ENCODE results near the gene BCAS3. TPM values are rescaled to one million over a fixed set of nuclear protein-coding genes. Genes with fewer than 3 reads are reported as not detected.

Gene BCAS3
- total RNA-seq, 2 experiments from 2014 or later: 20.1 to 31.8 TPM

- ChIA-PET CTCF (no interaction called here), POLR2A (no interaction called here)
- Mint-ChIP-seq H3K9me3 (no peaks in the 10 kb centered on the region), H3K27ac (no peak overlapping the region), H3K36me3 (ENCODE audit: low read depth) (no peaks in the 10 kb centered on the region), H3K4me3 (no peak overlapping the region), H3K4me1 (ENCODE audit: low read depth) (no peaks in the 10 kb centered on the region), H3K27me3 (no peaks in the 10 kb centered on the region)
- no peaks in the 10 kb centered on the region for H3K27me3 ChIP-seq (ENCODE audit: control insufficient read depth in 1 of 2, insufficient read depth in 2 of 2, low read length in 2 of 2)
- no peaks in the 10 kb centered on the region for H3K4me1 ChIP-seq (ENCODE audit: insufficient read depth, low read length)
- DNase-seq (no peak), ATAC-seq (ENCODE audit: poor library complexity) (no peak)
- H3K27ac ChIP-seq (ENCODE audit: low read depth in 1 of 2, low read length in 2 of 2): no peak overlapping the region
- no peak overlapping the region for H3K4me3 ChIP-seq (ENCODE audit: low read length)
- TF ChIP-seq CTCF (IDR thresholded peaks at IDR 0.05): no peak
- H3K9me3 ChIP-seq (ENCODE audit: control insufficient read depth in 1 of 2, insufficient read depth in 1 of 2, low read length in 2 of 2): no peaks in the 10 kb centered on the region
- intact Hi-C loops (cut with DNase I, micrococcal nuclease): no loop called here
- H3K36me3 ChIP-seq (ENCODE audit: insufficient read depth, low read length): no peaks in the 10 kb centered on the region
Measured at GRCh38 chr17:61179380-61179806, 501.7 kb downstream of the BCAS3 start.

- H3K9me3 Mint-ChIP-seq: no peaks in the 10 kb centered on the region
- no peak overlapping the region for H3K4me3 ChIP-seq (ENCODE audit: low read length)
- no peak for DNase-seq
- no peaks in the 10 kb centered on the region for H3K36me3 Mint-ChIP-seq (ENCODE audit: low read depth)
- intact Hi-C loops (cut with DNase I, micrococcal nuclease): loop anchor here in 1 of 2 experiments (10.0 kb wide), 1 partner anchor 89 kb away; no protein-coding TSS in a partner anchor
- no peak overlapping the region for H3K27ac ChIP-seq (ENCODE audit: low read depth in 1 of 2, low read length in 2 of 2)
- H3K4me1 Mint-ChIP-seq (ENCODE audit: low read depth): no peaks in the 10 kb centered on the region
- ChIA-PET POLR2A (no interaction called here), CTCF (interaction anchor here (0.5 kb wide), 1 partner anchor 47 kb away, joined by 3 read pairs; no protein-coding TSS in a partner anchor)
- H3K4me3 Mint-ChIP-seq: no peak overlapping the region
- no peaks in the 10 kb centered on the region for H3K27me3 ChIP-seq (ENCODE audit: control insufficient read depth in 1 of 2, insufficient read depth in 2 of 2, low read length in 2 of 2)
- no peak for TF ChIP-seq CTCF (IDR thresholded peaks at IDR 0.05)
- H3K27ac Mint-ChIP-seq: no peak overlapping the region
- H3K36me3 ChIP-seq (ENCODE audit: insufficient read depth, low read length): no peaks in the 10 kb centered on the region
- no peak for ATAC-seq (ENCODE audit: poor library complexity)
- no peaks in the 10 kb centered on the region for H3K9me3 ChIP-seq (ENCODE audit: control insufficient read depth in 1 of 2, insufficient read depth in 1 of 2, low read length in 2 of 2)
- no peaks in the 10 kb centered on the region for H3K4me1 ChIP-seq (ENCODE audit: insufficient read depth, low read length)
- no peaks in the 10 kb centered on the region for H3K27me3 Mint-ChIP-seq
Measured at GRCh38 chr17:61183793-61184192, 506.1 kb downstream of the BCAS3 start.

GRCh38 chr17:61185385-61185784 is 507.7 kb downstream of the BCAS3 start:
- Mint-ChIP-seq H3K27me3 (no peaks in the 10 kb centered on the region), H3K4me1 (ENCODE audit: low read depth) (no peaks in the 10 kb centered on the region), H3K9me3 (no peaks in the 10 kb centered on the region), H3K4me3 (no peak overlapping the region), H3K36me3 (ENCODE audit: low read depth) (no peaks in the 10 kb centered on the region), H3K27ac (no peak overlapping the region)
- intact Hi-C loops (cut with DNase I, micrococcal nuclease): loop anchor here in 1 of 2 experiments (10.0 kb wide), 1 partner anchor 91 kb away; no protein-coding TSS in a partner anchor
- CTCF ChIA-PET: no interaction called here
- ATAC-seq (ENCODE audit: poor library complexity): no peak
- no peaks in the 10 kb centered on the region for H3K9me3 ChIP-seq (ENCODE audit: control insufficient read depth in 1 of 2, insufficient read depth in 1 of 2, low read length in 2 of 2)
- TF ChIP-seq CTCF (IDR thresholded peaks at IDR 0.05): no peak
- H3K27me3 ChIP-seq (ENCODE audit: control insufficient read depth in 1 of 2, insufficient read depth in 2 of 2, low read length in 2 of 2): no peaks in the 10 kb centered on the region
- H3K36me3 ChIP-seq (ENCODE audit: insufficient read depth, low read length): no peaks in the 10 kb centered on the region
- no peaks in the 10 kb centered on the region for H3K4me1 ChIP-seq (ENCODE audit: insufficient read depth, low read length)
- H3K27ac ChIP-seq (ENCODE audit: low read depth in 1 of 2, low read length in 2 of 2): no peak overlapping the region
- no peak for DNase-seq
- POLR2A ChIA-PET: no interaction called here
- no peak overlapping the region for H3K4me3 ChIP-seq (ENCODE audit: low read length)
